ENCODE data around the gene REEP3. TPM values are rescaled to one million over a fixed set of nuclear protein-coding genes. Genes with fewer than 3 reads are reported as not detected.
"Not testable (repeated sequence)": the region's sequence is repeated elsewhere in the genome, so short reads cannot be mapped to it uniquely, and the experiment has no call there.

Gene REEP3
- polyA plus RNA-seq, 4 donors, result 9.8 to 46.3 (median 21.4) TPM

DNA sequence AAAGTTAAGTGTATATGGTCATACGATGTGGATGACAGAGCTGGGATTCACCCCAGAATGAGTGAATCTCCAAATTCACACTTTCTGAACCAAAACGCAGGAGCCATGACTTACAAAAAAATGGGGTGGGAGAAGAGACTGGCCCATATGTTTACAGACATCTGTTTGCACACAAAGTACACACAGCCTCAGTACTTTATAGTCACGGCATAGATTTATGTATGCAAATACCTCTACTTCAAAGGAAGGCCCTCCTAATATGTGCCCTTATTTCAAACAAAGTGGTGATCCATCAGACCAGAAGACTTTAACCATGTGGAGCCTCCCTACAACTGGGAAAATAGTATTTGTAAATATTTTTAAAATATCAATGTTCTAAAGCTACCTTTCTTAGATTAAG, 33.2 kb upstream of the REEP3 start:
- DNase-seq (no peak), FAIRE-seq (no peak)
- Histone ChIP-seq H3K36me3 (ENCODE audit: control insufficient read depth in 3 of 3, insufficient read depth in 2 of 3, low read depth in 1 of 3, low read length in 3 of 3) (no peaks in the 10 kb centered on the region), H3K27me3 (ENCODE audit: control insufficient read depth in 3 of 3, insufficient read depth in 3 of 3, low read length in 3 of 3) (no peaks in the 10 kb centered on the region), H3K27ac (ENCODE audit: low read depth in 1 of 3, low read length in 2 of 3) (no peak overlapping the region), H3K4me1 (ENCODE audit: control insufficient read depth in 3 of 3, insufficient read depth in 2 of 3, low read depth in 1 of 3, low read length in 2 of 3) (peaks cover 0 to 4% (median 0%) of the 10 kb centered on the region in 3 donors), H3K9me3 (ENCODE audit: control insufficient read depth in 2 of 2, insufficient read depth in 1 of 2, low read depth in 1 of 2, low read length in 1 of 2) (peaks cover 0 to 5% of the 10 kb centered on the region in 2 donors), H3K4me3 (ENCODE audit: low read depth in 1 of 3, low read length in 3 of 3) (no peak overlapping the region)
- 85 to 90% (median 87%) methylated on average over 3 of the region's 3 CpGs for WGBS, 3 donors

- 92 to 95% (median 93%) methylated on average over 3 of the region's 3 CpGs for WGBS, 3 donors
- H3K4me1 ChIP-seq (ENCODE audit: control insufficient read depth in 3 of 3, insufficient read depth in 2 of 3, low read depth in 1 of 3, low read length in 2 of 3), result peaks cover 0 to 4% (median 0%) of the 10 kb centered on the region in 3 donors
Measured at GRCh38 chr10:63489838-63490237, 31.4 kb upstream of the REEP3 start.

GRCh38 chr10:63491588-63492316, 29.4 kb upstream of the REEP3 start:
- peak in 1 of 2 donors; percentile 41 for DNase-seq
- H3K27ac ChIP-seq (ENCODE audit: low read depth in 1 of 3, low read length in 2 of 3), result peak overlapping the region in 1 of 3 donors; percentile 58

More at GRCh38 chr10:63489838-63490237, 31.4 kb upstream of the REEP3 start:
- H3K27ac ChIP-seq (ENCODE audit: low read depth in 1 of 3, low read length in 2 of 3), result no peak overlapping the region
- DNase-seq (no peak), FAIRE-seq (no peak)
- no peaks in the 10 kb centered on the region for H3K27me3 ChIP-seq (ENCODE audit: control insufficient read depth in 3 of 3, insufficient read depth in 3 of 3, low read length in 3 of 3)
- no peaks in the 10 kb centered on the region for H3K36me3 ChIP-seq (ENCODE audit: control insufficient read depth in 3 of 3, insufficient read depth in 2 of 3, low read depth in 1 of 3, low read length in 3 of 3)
- H3K4me3 ChIP-seq (ENCODE audit: low read depth in 1 of 3, low read length in 3 of 3), result no peak overlapping the region
- peaks cover 0 to 5% of the 10 kb centered on the region in 2 donors for H3K9me3 ChIP-seq (ENCODE audit: control insufficient read depth in 2 of 2, insufficient read depth in 1 of 2, low read depth in 1 of 2, low read length in 1 of 2)

DNA sequence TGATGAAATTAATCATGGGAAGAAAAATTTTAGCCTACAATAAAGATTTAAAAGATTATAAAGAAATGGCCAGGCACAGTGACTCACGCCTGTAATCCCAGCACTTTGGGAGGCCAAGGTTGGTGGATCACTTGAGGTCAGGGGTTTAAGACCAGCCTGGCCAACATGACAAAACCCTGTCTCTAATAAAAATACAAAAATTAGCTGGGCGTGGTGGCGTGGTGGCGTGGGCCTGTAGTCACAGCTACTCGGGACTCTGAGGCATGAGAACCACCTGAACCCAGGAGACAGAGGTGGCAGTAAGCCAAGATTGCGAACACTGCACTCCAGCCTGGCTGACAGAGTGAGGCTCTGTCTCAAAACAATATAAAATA, 28.9 kb upstream of the REEP3 start:
- WGBS, 3 donors, result 79 to 82% (median 81%) methylated on average over 6 of the region's 6 CpGs
- not testable (repeated sequence) for DNase-seq; H3K9me3 ChIP-seq (ENCODE audit: control insufficient read depth in 2 of 2, insufficient read depth in 1 of 2, low read depth in 1 of 2, low read length in 1 of 2); H3K36me3 ChIP-seq (ENCODE audit: control insufficient read depth in 3 of 3, insufficient read depth in 2 of 3, low read depth in 1 of 3, low read length in 3 of 3); H3K4me3 ChIP-seq (ENCODE audit: low read depth in 1 of 3, low read length in 3 of 3); H3K27ac ChIP-seq (ENCODE audit: low read depth in 1 of 3, low read length in 2 of 3); H3K27me3 ChIP-seq (ENCODE audit: control insufficient read depth in 3 of 3, insufficient read depth in 3 of 3, low read length in 3 of 3); FAIRE-seq; H3K4me1 ChIP-seq (ENCODE audit: control insufficient read depth in 3 of 3, insufficient read depth in 2 of 3, low read depth in 1 of 3, low read length in 2 of 3)

More at GRCh38 chr10:63491588-63492316, 29.4 kb upstream of the REEP3 start:
- no peak for FAIRE-seq
- no peak overlapping the region for H3K4me3 ChIP-seq (ENCODE audit: low read depth in 1 of 3, low read length in 3 of 3)
- H3K4me1 ChIP-seq (ENCODE audit: control insufficient read depth in 3 of 3, insufficient read depth in 2 of 3, low read depth in 1 of 3, low read length in 2 of 3), result peaks cover 0 to 4% (median 0%) of the 10 kb centered on the region in 3 donors
- peaks cover 0 to 5% of the 10 kb centered on the region in 2 donors for H3K9me3 ChIP-seq (ENCODE audit: control insufficient read depth in 2 of 2, insufficient read depth in 1 of 2, low read depth in 1 of 2, low read length in 1 of 2)
- no peaks in the 10 kb centered on the region for H3K27me3 ChIP-seq (ENCODE audit: control insufficient read depth in 3 of 3, insufficient read depth in 3 of 3, low read length in 3 of 3)
- 74 to 93% (median 90%) methylated on average over 8 of the region's 8 CpGs for WGBS, 3 donors
- H3K36me3 ChIP-seq (ENCODE audit: control insufficient read depth in 3 of 3, insufficient read depth in 2 of 3, low read depth in 1 of 3, low read length in 3 of 3), result peaks cover 0 to 1% (median 0%) of the 10 kb centered on the region in 3 donors

- FAIRE-seq, result no peak
Measured at GRCh38 chr10:63493004-63493403, 28.2 kb upstream of the REEP3 start.

GRCh38 chr10:63494951-63495350, 26.2 kb upstream of the REEP3 start:
- FAIRE-seq, result no peak

More at GRCh38 chr10:63493004-63493403, 28.2 kb upstream of the REEP3 start:
- no peak overlapping the region for H3K4me3 ChIP-seq (ENCODE audit: low read depth in 1 of 3, low read length in 3 of 3)
- WGBS, 3 donors, result 93 to 98% (median 98%) methylated on average over 4 of the region's 4 CpGs
- H3K9me3 ChIP-seq (ENCODE audit: control insufficient read depth in 2 of 2, insufficient read depth in 1 of 2, low read depth in 1 of 2, low read length in 1 of 2), result peaks cover 0 to 5% of the 10 kb centered on the region in 2 donors
- H3K27ac ChIP-seq (ENCODE audit: low read depth in 1 of 3, low read length in 2 of 3), result no peak overlapping the region
- H3K27me3 ChIP-seq (ENCODE audit: control insufficient read depth in 3 of 3, insufficient read depth in 3 of 3, low read length in 3 of 3), result no peaks in the 10 kb centered on the region
- peaks cover 0 to 1% (median 0%) of the 10 kb centered on the region in 3 donors for H3K36me3 ChIP-seq (ENCODE audit: control insufficient read depth in 3 of 3, insufficient read depth in 2 of 3, low read depth in 1 of 3, low read length in 3 of 3)
- peaks cover 0 to 4% (median 0%) of the 10 kb centered on the region in 3 donors for H3K4me1 ChIP-seq (ENCODE audit: control insufficient read depth in 3 of 3, insufficient read depth in 2 of 3, low read depth in 1 of 3, low read length in 2 of 3)
- DNase-seq, result no peak

DNA sequence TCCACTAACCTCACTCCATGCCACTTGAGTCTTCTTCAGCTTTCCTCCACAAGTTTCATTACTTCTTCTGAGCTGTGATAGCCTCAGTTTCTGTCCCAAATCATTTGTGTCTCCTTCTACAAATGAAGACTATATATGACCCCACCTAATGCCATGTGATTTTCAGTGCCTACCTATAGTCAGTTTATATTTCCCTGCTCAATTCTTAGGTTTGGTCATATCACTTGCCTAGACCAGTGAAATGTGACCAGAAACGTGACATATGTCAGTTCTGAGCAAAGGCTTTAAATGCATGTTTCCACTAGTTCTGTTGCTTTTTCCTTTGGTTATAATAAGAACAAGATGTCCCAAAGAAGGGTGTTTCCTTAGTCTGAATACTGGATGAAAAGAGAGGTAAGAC, 24.6 kb upstream of the REEP3 start:
- Histone ChIP-seq H3K36me3 (ENCODE audit: control insufficient read depth in 3 of 3, insufficient read depth in 2 of 3, low read depth in 1 of 3, low read length in 3 of 3) (peaks cover 0 to 7% (median 1%) of the 10 kb centered on the region in 3 donors), H3K27me3 (ENCODE audit: control insufficient read depth in 3 of 3, insufficient read depth in 3 of 3, low read length in 3 of 3) (no peaks in the 10 kb centered on the region), H3K9me3 (ENCODE audit: control insufficient read depth in 2 of 2, insufficient read depth in 1 of 2, low read depth in 1 of 2, low read length in 1 of 2) (no peaks in the 10 kb centered on the region), H3K27ac (ENCODE audit: low read depth in 1 of 3, low read length in 2 of 3) (no peak overlapping the region), H3K4me3 (ENCODE audit: low read depth in 1 of 3, low read length in 3 of 3) (no peak overlapping the region), H3K4me1 (ENCODE audit: control insufficient read depth in 3 of 3, insufficient read depth in 2 of 3, low read depth in 1 of 3, low read length in 2 of 3) (peaks cover 0 to 4% (median 0%) of the 10 kb centered on the region in 3 donors)
- DNase-seq, result no peak
- FAIRE-seq, result no peak
- WGBS, 3 donors, result 83 to 86% (median 83%) methylated on average over 1 of the region's 1 CpG

More at GRCh38 chr10:63494951-63495350, 26.2 kb upstream of the REEP3 start:
- DNase-seq, result no peak
- peaks cover 0 to 4% (median 0%) of the 10 kb centered on the region in 3 donors for H3K4me1 ChIP-seq (ENCODE audit: control insufficient read depth in 3 of 3, insufficient read depth in 2 of 3, low read depth in 1 of 3, low read length in 2 of 3)
- peaks cover 0 to 1% (median under 1%) of the 10 kb centered on the region in 3 donors for H3K36me3 ChIP-seq (ENCODE audit: control insufficient read depth in 3 of 3, insufficient read depth in 2 of 3, low read depth in 1 of 3, low read length in 3 of 3)
- H3K27me3 ChIP-seq (ENCODE audit: control insufficient read depth in 3 of 3, insufficient read depth in 3 of 3, low read length in 3 of 3), result no peaks in the 10 kb centered on the region
- 93 to 99% (median 97%) methylated on average over 2 of the region's 2 CpGs for WGBS, 3 donors
- no peak overlapping the region for H3K27ac ChIP-seq (ENCODE audit: low read depth in 1 of 3, low read length in 2 of 3)
- peaks cover 0 to 1% of the 10 kb centered on the region in 2 donors for H3K9me3 ChIP-seq (ENCODE audit: control insufficient read depth in 2 of 2, insufficient read depth in 1 of 2, low read depth in 1 of 2, low read length in 1 of 2)
- H3K4me3 ChIP-seq (ENCODE audit: low read depth in 1 of 3, low read length in 3 of 3), result no peak overlapping the region

DNA sequence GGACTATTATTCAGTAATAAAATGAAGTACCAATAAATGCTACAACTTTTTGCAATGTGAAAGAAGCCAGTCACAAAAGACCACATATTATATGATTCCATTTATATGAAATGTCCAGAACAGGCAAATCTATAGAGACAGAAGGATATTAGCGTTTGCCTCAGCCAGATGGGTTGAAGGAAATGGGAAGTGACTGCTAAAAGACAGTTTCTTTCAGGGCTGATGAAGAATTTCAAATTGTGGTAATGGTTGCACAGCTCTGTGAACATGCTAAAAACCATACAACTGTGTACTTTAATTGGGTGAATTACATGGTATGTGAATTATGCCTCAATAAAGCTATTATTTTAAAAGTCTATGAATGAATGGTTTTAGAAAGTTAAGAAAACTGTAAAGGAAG, 23.9 kb upstream of the REEP3 start:
- no peaks in the 10 kb centered on the region for H3K27me3 ChIP-seq (ENCODE audit: control insufficient read depth in 3 of 3, insufficient read depth in 3 of 3, low read length in 3 of 3)
- no peak overlapping the region for H3K4me3 ChIP-seq (ENCODE audit: low read depth in 1 of 3, low read length in 3 of 3)
- FAIRE-seq (no peak), DNase-seq (no peak)
- peaks cover 0 to 7% (median 1%) of the 10 kb centered on the region in 3 donors for H3K36me3 ChIP-seq (ENCODE audit: control insufficient read depth in 3 of 3, insufficient read depth in 2 of 3, low read depth in 1 of 3, low read length in 3 of 3)
- H3K4me1 ChIP-seq (ENCODE audit: control insufficient read depth in 3 of 3, insufficient read depth in 2 of 3, low read depth in 1 of 3, low read length in 2 of 3), result no peaks in the 10 kb centered on the region
- H3K27ac ChIP-seq (ENCODE audit: low read depth in 1 of 3, low read length in 2 of 3), result no peak overlapping the region
- no peaks in the 10 kb centered on the region for H3K9me3 ChIP-seq (ENCODE audit: control insufficient read depth in 2 of 2, insufficient read depth in 1 of 2, low read depth in 1 of 2, low read length in 1 of 2)
- WGBS, 3 donors, result 57 to 91% (median 77%) methylated on average over 1 of the region's 1 CpG

Measured in small intestine (tissue), 7 donors.